Calu3 (cell line): ENCODE data around the gene IQCK. TPM values are rescaled to one million over a fixed set of nuclear protein-coding genes. Genes with fewer than 3 reads are reported as not detected.

Experiments used
- BruUV-seq: library from RNA; stranded (reverse); fragments of 400-500 nt; replicated peaks from 2 replicates; lab custom pipeline; 2021; lab: Mats Ljungman, UMichigan
- CTCF ChIA-PET: fragments of 300-600 bp; sonication (Branson Sonifier 250); formaldehyde crosslinking; loops from one replicate; lab custom pipeline; 2022; ENCODE audit warnings: antibody characterized with exemption; lab: Charles Lee
- DNase-seq: peaks from one replicate; pipeline ENCODE4 v3.0.0; 2022
- H3K27ac Mint-ChIP-seq: one replicate; pipeline ENCODE4 v1.8.0; 2022; ENCODE audit warnings: mixed read lengths; ENCODE audit not compliant: unreplicated experiment
- H3K27me3 Mint-ChIP-seq: one replicate; pipeline ENCODE4 v1.8.0; 2022; ENCODE audit warnings: mixed read lengths; ENCODE audit not compliant: unreplicated experiment
- H3K36me3 Mint-ChIP-seq: one replicate; pipeline ENCODE4 v1.8.0; 2022; ENCODE audit warnings: mild to moderate bottlenecking, moderate library complexity, mixed read lengths; ENCODE audit not compliant: insufficient read depth, unreplicated experiment
- H3K4me1 Mint-ChIP-seq: one replicate; pipeline ENCODE4 v1.8.0; 2022; ENCODE audit warnings: mild to moderate bottlenecking, low read depth, mixed read lengths; ENCODE audit not compliant: unreplicated experiment
- H3K4me3 Mint-ChIP-seq: one replicate; pipeline ENCODE4 v1.8.0; 2022; ENCODE audit warnings: mild to moderate bottlenecking, low read depth, moderate library complexity, mixed read lengths; ENCODE audit not compliant: unreplicated experiment
- H3K9me3 Mint-ChIP-seq: one replicate; pipeline ENCODE4 v1.8.0; 2022; ENCODE audit warnings: low read depth, mixed read lengths; ENCODE audit not compliant: unreplicated experiment
- CTCF ChIP-seq: fragments of 200-600 bp; IDR thresholded peaks from one replicate; pipeline ENCODE4 v1.8.0; 2022; ENCODE audit warnings: antibody characterized with exemption; ENCODE audit not compliant: unreplicated experiment
- intact Hi-C: fragments of 100-400 bp; cut with micrococcal nuclease; formaldehyde crosslinking; loops from one replicate; pipeline ENCODE4 v1.10.0; 2022; ENCODE audit not compliant: unreplicated experiment
- total RNA-seq: library from RNA; stranded (reverse); gene quantifications from 2 replicates; pipeline ENCODE4 v1.2.3, GENCODE V29; 2022

The IQCK gene
- total RNA-seq, 1 experiment from 2014 or later: 42.5 TPM

- CTCF ChIA-PET: interaction anchor here (0.6 to 2.0 kb wide), 12 partner anchors 11 to 170 kb away, joined by 3 to 6 read pairs (median 3); no protein-coding TSS in a partner anchor
- H3K36me3 Mint-ChIP-seq: peaks cover 43% of the 10 kb centered on the region
- DNase-seq: peak; percentile 65
- no TSS peak for BruUV-seq
- no peaks in the 10 kb centered on the region for H3K9me3 Mint-ChIP-seq
- no peak for TF ChIP-seq CTCF
- peak overlapping the region; percentile 27 for H3K4me3 Mint-ChIP-seq
- intact Hi-C loops: loop anchor here (1.0 to 5.0 kb wide), 5 partner anchors 11 to 133 kb away; no protein-coding TSS in a partner anchor
- peak overlapping the region; percentile 98 for H3K27ac Mint-ChIP-seq
- peaks cover 80% of the 10 kb centered on the region for H3K4me1 Mint-ChIP-seq
- no peaks in the 10 kb centered on the region for H3K27me3 Mint-ChIP-seq
These were observed 36.0 kb downstream of the IQCK start for GRCh38 chr16:19753815-19754643.

GRCh38 chr16:19754644-19755036, 36.6 kb downstream of the IQCK start:
- CTCF ChIA-PET: interaction anchor here (1.0 to 2.0 kb wide), 7 partner anchors 12 to 171 kb away, joined by 3 to 6 read pairs (median 3); no protein-coding TSS in a partner anchor
- Mint-ChIP-seq H3K4me1 (peaks cover 74% of the 10 kb centered on the region), H3K27ac (peak overlapping the region; percentile 98), H3K27me3 (no peaks in the 10 kb centered on the region), H3K9me3 (no peaks in the 10 kb centered on the region), H3K4me3 (peak overlapping the region; percentile 14), H3K36me3 (peaks cover 39% of the 10 kb centered on the region)
- TF ChIP-seq CTCF: no peak
- intact Hi-C loops: loop anchor here (1.0 to 5.0 kb wide), 5 partner anchors 11 to 132 kb away; no protein-coding TSS in a partner anchor
- DNase-seq: no peak
- no TSS peak for BruUV-seq

GRCh38 chr16:19755268-19755667, 37.2 kb downstream of the IQCK start:
- no peaks in the 10 kb centered on the region for H3K27me3 Mint-ChIP-seq
- H3K27ac Mint-ChIP-seq: peak overlapping the region; percentile 98
- peaks cover 70% of the 10 kb centered on the region for H3K4me1 Mint-ChIP-seq
- TF ChIP-seq CTCF: no peak
- H3K9me3 Mint-ChIP-seq: no peaks in the 10 kb centered on the region
- CTCF ChIA-PET: interaction anchor here (1.0 to 1.2 kb wide), 3 partner anchors 12 to 56 kb away, joined by 3 read pairs; no protein-coding TSS in a partner anchor
- no TSS peak for BruUV-seq
- peaks cover 33% of the 10 kb centered on the region for H3K36me3 Mint-ChIP-seq
- intact Hi-C loops: loop anchor here (2.0 kb wide), 1 partner anchor 132 kb away; no protein-coding TSS in a partner anchor
- no peak for DNase-seq
- peak overlapping the region; percentile 14 for H3K4me3 Mint-ChIP-seq

- H3K9me3 Mint-ChIP-seq: no peaks in the 10 kb centered on the region
- intact Hi-C loops: no loop called here
- peaks cover 26% of the 10 kb centered on the region for H3K36me3 Mint-ChIP-seq
- no peak for DNase-seq
- no peaks in the 10 kb centered on the region for H3K27me3 Mint-ChIP-seq
- peaks cover 53% of the 10 kb centered on the region for H3K4me1 Mint-ChIP-seq
- no TSS peak for BruUV-seq
- H3K27ac Mint-ChIP-seq: peak overlapping the region; percentile 76
- no peak overlapping the region for H3K4me3 Mint-ChIP-seq
- no peak for TF ChIP-seq CTCF
- CTCF ChIA-PET: interaction anchor here (1.0 kb wide), 1 partner anchor 51 kb away, joined by 3 read pairs; no protein-coding TSS in a partner anchor
These were observed 39.0 kb downstream of the IQCK start for GRCh38 chr16:19757026-19757425.
